SK-N-MC (cell line): ENCODE measurements around the gene TTC8.

Source experiments
- EZH2 ChIP-seq: fragments of 200-600 bp; sonication (generic); IDR thresholded peaks from one replicate; pipeline ENCODE4 v1.6.1; 2017; ENCODE audit warnings: antibody characterized with exemption
- FOXP2 ChIP-seq: optimal IDR thresholded peaks from 2 replicates; pipeline ENCODE3; 2011; ENCODE audit warnings: mild to moderate bottlenecking, moderate library complexity; ENCODE audit not compliant: insufficient read depth; ENCODE audit errors: extremely low read length, control extremely low read depth
- POLR2AphosphoS5 ChIP-seq: IDR thresholded peaks from 2 replicates; pipeline ENCODE4 v1.6.1; 2012; ENCODE audit warnings: mild to moderate bottlenecking, low read depth, low read length, borderline replicate concordance

GRCh38 chr14:88895116-88895515 lies 70.7 kb downstream of the TTC8 start:
- no peak for TF ChIP-seq EZH2
- no peak for TF ChIP-seq POLR2AphosphoS5
- TF ChIP-seq FOXP2, result no peak
